CD14-positive monocyte (primary cell): ENCODE data around the gene MACROD2. TPM values are rescaled to one million over a fixed set of nuclear protein-coding genes. Genes with fewer than 3 reads are reported as not detected.
A peak's percentile ranks its signal among the peaks of the same experiment; 100 is the strongest.

Source experiments
- DNase-seq, 3 donors: peaks; one replicate each; pipeline ENCODE4 v3.0.0-alpha.2; 2011 to 2022
- H2AFZ ChIP-seq: 2 replicates; pipeline ENCODE4 v1.6.0; 2012; ENCODE audit warnings: mild to moderate bottlenecking, low read depth, low read length, inconsistent platforms; ENCODE audit not compliant: insufficient read depth, poor library complexity, severe bottlenecking
- H3K27ac ChIP-seq, 2 donors: 1 replicate in 1 of 2; 2 replicates in 1 of 2; pipeline ENCODE4 v1.5.1; 2012 to 2013; ENCODE audit warnings: low read length in 2 of 2, control low read depth in 1 of 2, inconsistent platforms in 1 of 2, low read depth in 1 of 2, mild to moderate bottlenecking in 1 of 2
- H3K27me3 ChIP-seq, 2 donors: one replicate each; pipeline versions ENCODE4 v1.6.0 to v1.6.1; 2011 to 2013; ENCODE audit warnings: low read length in 2 of 2; ENCODE audit not compliant: control insufficient read depth in 2 of 2, insufficient read depth in 2 of 2
- H3K36me3 ChIP-seq, 2 donors: replicated peaks in 1 of 2; 1 replicate in 1 of 2; 2 replicates in 1 of 2; pipeline versions ENCODE4 v1.5.1 to v1.6.1; 2012 to 2013; ENCODE audit warnings: low read length in 2 of 2, control low read depth in 1 of 2, inconsistent platforms in 1 of 2, mild to moderate bottlenecking in 1 of 2; ENCODE audit not compliant: insufficient read depth in 2 of 2, control insufficient read depth in 1 of 2
- H3K4me1 ChIP-seq, 2 donors: 1 replicate in 1 of 2; 2 replicates in 1 of 2; pipeline versions ENCODE4 v1.5.1 to v1.6.1; 2012 to 2013; ENCODE audit warnings: low read length in 2 of 2, control low read depth in 1 of 2, inconsistent platforms in 1 of 2, mild to moderate bottlenecking in 1 of 2, moderate library complexity in 1 of 2; ENCODE audit not compliant: insufficient read depth in 2 of 2, control insufficient read depth in 1 of 2
- H3K4me2 ChIP-seq: replicated peaks from 2 replicates; pipeline ENCODE3; 2012; ENCODE audit warnings: low read length, moderate library complexity, mild to moderate bottlenecking; ENCODE audit not compliant: poor library complexity, severe bottlenecking; ENCODE audit errors: extremely low read depth
- H3K4me3 ChIP-seq, 3 experiments: fragments of 200-600 bp in 1 of 3; sonication (generic) in 1 of 3; replicated peaks in 1 of 3; 1 replicate in 2 of 3; 2 replicates in 1 of 3; pipeline ENCODE4 v1.5.1; 2011 to 2013; ENCODE audit warnings: low read length in 3 of 3, mild to moderate bottlenecking in 3 of 3, control low read depth in 2 of 3, low read depth in 2 of 3, inconsistent platforms in 1 of 3, moderate library complexity in 1 of 3
- H3K79me2 ChIP-seq: 2 replicates; pipeline ENCODE4 v1.6.0; 2012; ENCODE audit warnings: mild to moderate bottlenecking, control low read depth, inconsistent platforms, low read length, moderate library complexity; ENCODE audit not compliant: insufficient read depth
- H3K9ac ChIP-seq: 2 replicates; pipeline ENCODE4 v1.6.0; 2017; ENCODE audit warnings: low read length, mild to moderate bottlenecking; ENCODE audit not compliant: insufficient read depth, poor library complexity, severe bottlenecking
- H3K9me3 ChIP-seq, 2 donors: replicated peaks in 1 of 2; 1 replicate in 1 of 2; 2 replicates in 1 of 2; pipeline versions ENCODE4 v1.5.1 to v1.6.1; 2012 to 2013; ENCODE audit warnings: low read length in 2 of 2, control low read depth in 1 of 2; ENCODE audit not compliant: control insufficient read depth in 1 of 2, insufficient read depth in 1 of 2
- H4K20me1 ChIP-seq: 2 replicates; pipeline ENCODE4 v1.6.0; 2012; ENCODE audit warnings: mild to moderate bottlenecking, low read length, control low read depth, moderate library complexity; ENCODE audit not compliant: insufficient read depth
- H3K27ac Mint-ChIP-seq, 7 donors: one replicate each; pipeline ENCODE4 v1.8.0; 2020; ENCODE audit warnings: mild to moderate bottlenecking in 7 of 7, mixed read lengths in 7 of 7, moderate library complexity in 6 of 7, inconsistent platforms in 2 of 7
- H3K27me3 Mint-ChIP-seq, 3 donors: one replicate each; pipeline ENCODE4 v1.8.0; 2021 to 2022; ENCODE audit warnings: low read depth in 3 of 3, mild to moderate bottlenecking in 3 of 3, mixed read lengths in 3 of 3, moderate library complexity in 3 of 3, inconsistent platforms in 1 of 3
- H3K36me3 Mint-ChIP-seq, 2 donors: one replicate each; pipeline ENCODE4 v1.8.0; 2020; ENCODE audit warnings: mixed read lengths in 2 of 2, inconsistent platforms in 1 of 2, mild to moderate bottlenecking in 1 of 2
- H3K4me1 Mint-ChIP-seq: one replicate; pipeline ENCODE4 v1.8.0; 2020; ENCODE audit warnings: mild to moderate bottlenecking, mixed read lengths
- H3K4me3 Mint-ChIP-seq, 2 donors: one replicate each; pipeline ENCODE4 v1.8.0; 2020; ENCODE audit warnings: mild to moderate bottlenecking in 2 of 2, mixed read lengths in 2 of 2, moderate library complexity in 1 of 2
- H3K9me3 Mint-ChIP-seq, 7 donors: one replicate each; pipeline ENCODE4 v1.8.0; 2020 to 2022; ENCODE audit warnings: mixed read lengths in 7 of 7, mild to moderate bottlenecking in 6 of 7, moderate library complexity in 6 of 7, inconsistent platforms in 2 of 7
- CTCF ChIP-seq: fragments of 200-600 bp; IDR thresholded peaks from one replicate; pipeline ENCODE4 v1.8.0; 2022; ENCODE audit warnings: antibody characterized with exemption, mild to moderate bottlenecking
- WGBS: methylation state at CpG from one replicate; pipeline ENCODE4 v1.1.5; 2013; ENCODE audit warnings: missing lambda C conversion rate; ENCODE audit not compliant: insufficient coverage; 5-methylcytosine and 5-hydroxymethylcytosine counted together
- intact Hi-C, 2 donors: fragments of 100-400 bp; cut with micrococcal nuclease; formaldehyde crosslinking; loops; one replicate each; pipeline versions ENCODE4 v1.15.0 to v1.15.1; 2023
- polyA plus RNA-seq, 3 donors: library from polyadenylated mRNA; depleted of rRNA in 1 of 3; unstranded in 2 of 3; stranded (reverse) in 1 of 3; fragments of 300-500 nt in 2 of 3; fragments of >200 nt in 1 of 3; fragmentation: Illumina TruSeq in 2 of 3; gene quantifications; 1 replicate in 2 of 3; 2 replicates in 1 of 3; pipeline ENCODE4 v1.2.3, GENCODE V29; 2012 to 2021

The MACROD2 gene
- polyA plus RNA-seq, 3 donors = 0.23 TPM; not detected in 2

GRCh38 chr20:15742627-15743026 is 1747.3 kb downstream of the MACROD2 start:
- intact Hi-C loops = no loop called here
- Histone ChIP-seq H3K36me3 (no peaks in the 10 kb centered on the region), H2AFZ (no peak overlapping the region), H3K27me3 (no peaks in the 10 kb centered on the region), H3K4me1 (no peaks in the 10 kb centered on the region), H3K4me3 (no peak overlapping the region), H3K9me3 (peaks cover 4 to 12% of the 10 kb centered on the region in 2 donors), H3K4me2 (no peak overlapping the region), H4K20me1 (no peaks in the 10 kb centered on the region), H3K79me2 (no peaks in the 10 kb centered on the region), H3K27ac (no peak overlapping the region), H3K9ac (no peak overlapping the region)
- no CpG with 5 or more reads among the region's 1 CpG for WGBS
- Mint-ChIP-seq H3K4me3 (no peak overlapping the region), H3K27ac (no peak overlapping the region), H3K36me3 (no peaks in the 10 kb centered on the region), H3K4me1 (no peaks in the 10 kb centered on the region), H3K27me3 (peaks cover 0 to 2% (median 0%) of the 10 kb centered on the region in 3 donors), H3K9me3 (peaks cover 0 to 10% (median 5%) of the 10 kb centered on the region in 7 donors)
- no peak for TF ChIP-seq CTCF
- no peak for DNase-seq

GRCh38 chr20:15756002-15756753 is 1760.9 kb downstream of the MACROD2 start:
- H3K4me3 Mint-ChIP-seq = no peak overlapping the region
- no peaks in the 10 kb centered on the region for H3K4me1 Mint-ChIP-seq
- no peak for DNase-seq
- WGBS = 100% methylated on average over 1 of the region's 3 CpGs
- Histone ChIP-seq H3K36me3 (no peaks in the 10 kb centered on the region), H3K4me2 (no peak overlapping the region), H3K4me3 (no peak overlapping the region), H2AFZ (no peak overlapping the region), H3K27ac (no peak overlapping the region), H3K9me3 (no peaks in the 10 kb centered on the region), H3K9ac (no peak overlapping the region), H4K20me1 (no peaks in the 10 kb centered on the region), H3K27me3 (no peaks in the 10 kb centered on the region), H3K4me1 (no peaks in the 10 kb centered on the region), H3K79me2 (no peaks in the 10 kb centered on the region)
- no peaks in the 10 kb centered on the region for H3K27me3 Mint-ChIP-seq
- intact Hi-C loops = no loop called here
- no peak for TF ChIP-seq CTCF
- H3K36me3 Mint-ChIP-seq = no peaks in the 10 kb centered on the region
- peak overlapping the region in 1 of 7 donors; percentile 41 for H3K27ac Mint-ChIP-seq
- H3K9me3 Mint-ChIP-seq = peaks cover 0 to 11% (median 4%) of the 10 kb centered on the region in 7 donors
